Prostate gland (tissue), 2 donors: ENCODE results near the gene NTM. TPM values are rescaled to one million over a fixed set of nuclear protein-coding genes. Genes with fewer than 3 reads are reported as not detected.

Source experiments
- DNase-seq: peaks from one replicate; pipeline ENCODE4 v3.0.0-alpha.2; 2019; ENCODE audit warnings: low spot score
- H3K27ac ChIP-seq, 2 donors: fragments of 200-600 bp; sonication (generic); 2 replicates each; pipeline ENCODE4 v1.5.1; 2017 to 2019
- H3K27me3 ChIP-seq: fragments of 200-600 bp; sonication (generic); replicated peaks from 2 replicates; pipeline ENCODE4 v1.5.1; 2019; ENCODE audit not compliant: insufficient read depth
- H3K36me3 ChIP-seq, 2 donors: fragments of 200-600 bp; sonication (generic); 1 replicate in 1 of 2; 2 replicates in 1 of 2; pipeline versions ENCODE4 v1.5.1 to v1.8.1; 2017 to 2019
- H3K4me1 ChIP-seq: fragments of 200-600 bp; sonication (generic); replicated peaks from 2 replicates; pipeline ENCODE4 v1.5.1; 2019
- H3K4me3 ChIP-seq, 2 donors: fragments of 200-600 bp; sonication (generic); 2 replicates each; pipeline ENCODE4 v1.5.1; 2017 to 2019
- H3K9me3 ChIP-seq: fragments of 200-600 bp; sonication (generic); 2 replicates; pipeline ENCODE4 v1.5.1; 2017
- CTCF ChIP-seq, 4 experiments: fragments of 200-600 bp in 2 of 4; fragments of 450-650 bp in 2 of 4; sonication (generic) in 2 of 4; IDR thresholded peaks; 1 replicate in 3 of 4; 2 replicates in 1 of 4; pipeline ENCODE4 v1.5.1; 2016 to 2019; ENCODE audit warnings: antibody characterized with exemption in 4 of 4, mild to moderate bottlenecking in 2 of 4, moderate library complexity in 2 of 4
- POLR2A ChIP-seq: fragments of 450-650 bp; IDR thresholded peaks from one replicate; pipeline ENCODE4 v1.6.1; 2016; ENCODE audit warnings: antibody characterized with exemption, mild to moderate bottlenecking
- POLR2AphosphoS5 ChIP-seq: sonication (generic); formaldehyde crosslinking; IDR thresholded peaks from one replicate; pipeline ENCODE4 v1.6.1; 2017; ENCODE audit warnings: antibody characterized with exemption
- WGBS: methylation state at CpG from one replicate; pipeline ENCODE4 v1.1.5; 2018; 5-methylcytosine and 5-hydroxymethylcytosine counted together
- intact Hi-C: fragments of 100-400 bp; cut with DNase I; formaldehyde crosslinking; loops from one replicate; pipeline ENCODE4 v1.14.2; 2022
- total RNA-seq, 2 donors: library from RNA; depleted of rRNA; stranded (reverse); fragments of >200 nt; gene quantifications; one replicate each; pipeline ENCODE4 v1.1.0, GENCODE V29; 2016

NTM gene
- total RNA-seq, 2 donors from 2014 or later = 7.4 TPM; not detected in 1

DNA sequence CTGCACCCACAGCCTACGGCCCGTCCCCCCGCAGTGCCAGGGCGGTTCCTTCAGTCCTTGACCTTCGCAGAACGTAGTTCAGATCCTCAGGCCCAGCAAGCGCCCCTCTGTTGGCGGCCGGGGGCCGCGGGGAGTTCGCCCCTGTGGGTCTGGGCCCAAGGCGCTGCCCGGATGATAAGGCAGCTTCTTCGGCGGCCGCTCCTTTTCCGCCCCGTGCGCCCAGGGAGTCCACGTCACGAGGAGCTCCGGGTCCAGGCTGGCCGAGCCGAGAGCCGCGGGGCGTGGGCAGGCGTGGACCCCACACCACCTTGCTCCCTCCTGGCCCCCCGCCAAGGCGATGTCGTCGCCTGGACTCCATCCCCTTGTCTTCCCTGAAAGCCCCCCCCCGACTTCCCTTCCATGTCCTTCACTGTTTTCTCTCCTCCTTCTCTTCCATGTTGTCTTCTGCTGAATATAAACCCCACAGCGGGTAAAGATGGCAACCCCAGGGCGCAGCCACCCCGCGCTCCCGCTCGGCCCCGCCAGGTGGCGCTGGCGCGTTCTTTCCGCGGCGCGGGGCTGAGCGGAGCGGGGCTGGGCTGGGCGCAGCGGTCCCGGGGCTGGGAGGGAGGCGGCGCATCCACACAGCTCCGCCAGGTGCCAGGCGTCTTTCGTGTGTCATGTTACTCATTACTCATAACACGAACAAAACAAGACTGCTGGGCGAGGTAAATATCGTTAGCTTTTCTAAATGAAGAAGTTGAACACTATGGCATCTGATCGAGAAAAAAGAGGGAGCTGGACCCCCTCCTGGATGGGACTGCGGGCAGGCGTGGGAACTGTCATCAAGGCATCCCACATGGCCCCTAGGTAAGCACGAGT, 321.0 kb downstream of the NTM start:
- 43% methylated on average over 65 of the region's 65 CpGs for WGBS
- DNase-seq = no peak
- Histone ChIP-seq H3K4me1 (no peaks in the 10 kb centered on the region), H3K27ac (no peak overlapping the region), H3K36me3 (no peaks in the 10 kb centered on the region), H3K4me3 (no peak overlapping the region), H3K27me3 (peaks cover 9% of the 10 kb centered on the region), H3K9me3 (no peaks in the 10 kb centered on the region)
- intact Hi-C loops = no loop called here
- TF ChIP-seq CTCF (IDR thresholded peaks at IDR 0.05) = peak in 3 of 4 experiments; percentile 21 to 44 (median 26)
- TF ChIP-seq POLR2A = no peak

GRCh38 chr11:131692151-131692550, 321.7 kb downstream of the NTM start:
- Histone ChIP-seq H3K27ac (no peak overlapping the region), H3K4me1 (no peaks in the 10 kb centered on the region), H3K9me3 (no peaks in the 10 kb centered on the region), H3K36me3 (no peaks in the 10 kb centered on the region), H3K4me3 (no peak overlapping the region), H3K27me3 (peaks cover 9% of the 10 kb centered on the region)
- DNase-seq = no peak
- no peak for TF ChIP-seq CTCF (IDR thresholded peaks at IDR 0.05)
- no peak for TF ChIP-seq POLR2AphosphoS5
- TF ChIP-seq POLR2A = no peak
- intact Hi-C loops = no loop called here

DNA sequence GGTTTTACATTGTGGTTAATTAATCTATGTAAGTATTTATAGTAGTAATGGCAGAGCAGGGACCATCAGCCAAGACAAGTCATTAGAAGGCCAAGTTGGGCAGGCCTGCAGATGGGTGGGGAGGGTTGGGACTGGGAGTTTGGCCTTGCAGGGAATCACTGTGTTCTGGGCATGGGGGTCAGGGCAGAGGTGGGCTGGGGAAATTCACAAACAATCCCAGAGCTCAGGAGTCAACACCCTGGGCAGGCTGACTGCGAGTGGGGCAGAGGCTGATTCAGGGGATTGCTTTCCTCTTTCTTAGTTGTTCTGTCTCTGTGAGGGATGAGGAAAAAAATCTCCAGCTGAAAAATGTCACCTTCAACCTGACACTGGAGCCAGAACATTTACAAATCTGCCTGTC, 322.5 kb downstream of the NTM start:
- peaks cover 9% of the 10 kb centered on the region for H3K27me3 ChIP-seq
- DNase-seq = no peak

GRCh38 chr11:131693756-131694155, 323.3 kb downstream of the NTM start:
- no peaks in the 10 kb centered on the region for H3K9me3 ChIP-seq
- intact Hi-C loops = no loop called here
- WGBS = 62% methylated on average over 4 of the region's 4 CpGs
- no peak overlapping the region for H3K27ac ChIP-seq
- no peaks in the 10 kb centered on the region for H3K4me1 ChIP-seq
- no peaks in the 10 kb centered on the region for H3K36me3 ChIP-seq
- H3K4me3 ChIP-seq = no peak overlapping the region
- H3K27me3 ChIP-seq = peaks cover 9% of the 10 kb centered on the region
- no peak for DNase-seq
- no peak for TF ChIP-seq POLR2AphosphoS5
- TF ChIP-seq POLR2A = no peak
- no peak for TF ChIP-seq CTCF (IDR thresholded peaks at IDR 0.05)

More for the DNA sequence above, 322.5 kb downstream of the NTM start:
- WGBS = 73% methylated on average over 1 of the region's 1 CpG
- intact Hi-C loops = no loop called here
- H3K4me3 ChIP-seq = no peak overlapping the region
- H3K36me3 ChIP-seq = no peaks in the 10 kb centered on the region
- H3K4me1 ChIP-seq = no peaks in the 10 kb centered on the region
- TF ChIP-seq POLR2A (no peak), POLR2AphosphoS5 (no peak), CTCF (IDR thresholded peaks at IDR 0.05) (no peak)
- H3K9me3 ChIP-seq = no peaks in the 10 kb centered on the region
- no peak overlapping the region for H3K27ac ChIP-seq
